ENCODE data around the gene MRPS9. TPM values are rescaled to one million over a fixed set of nuclear protein-coding genes. Genes with fewer than 3 reads are reported as not detected.
A peak's percentile ranks its signal among the peaks of the same experiment; 100 is the strongest.

MRPS9 gene
- 10 to 100 TPM; 12.7 to 17.5 (median 15.3) TPM for total RNA-seq

- TF ChIP-seq CTCF (IDR thresholded peaks at IDR 0.05) (no peak), EP300 (IDR thresholded peaks at IDR 0.05) (no peak), POLR2A (IDR thresholded peaks at IDR 0.05) (peak; percentile 43 to 44), POLR2AphosphoS5 (IDR thresholded peaks at IDR 0.05) (peak in 2 of 3 donors; percentile 10 to 15)
- Histone ChIP-seq H3K9me3 (no peaks in the 10 kb centered on the region), H3K36me3 (no peaks in the 10 kb centered on the region), H3K4me3 (peak within 1 kb of the TSS; percentile 91), H3K4me1 (peaks cover 19% of the 10 kb centered on the region), H3K27ac (peak within 1 kb of the TSS; percentile 73), H3K27me3 (no peaks in the 10 kb centered on the region)
- peak; percentile 98 to 99 for DNase-seq (ENCODE audit: low spot score in 2 of 2)
- WGBS = under 1% methylated on average over 34 of the region's 55 CpGs
These were observed at the start of gene MRPS9 for GRCh38 chr2:105037572-105038382. Gene MRPS9 (plus strand): TSS chr2:105038069. CDS start chr2:105038093, 24 bp downstream.

- TF ChIP-seq POLR2A (IDR thresholded peaks at IDR 0.05) = no peak
- no peak for TF ChIP-seq EP300 (IDR thresholded peaks at IDR 0.05)
- no peak for TF ChIP-seq POLR2AphosphoS5 (IDR thresholded peaks at IDR 0.05)
- no peak for TF ChIP-seq CTCF (IDR thresholded peaks at IDR 0.05)
These were observed 32.5 kb upstream of the MRPS9 start for GRCh38 chr2:105005181-105005951.

GRCh38 chr2:105007367-105007766 lies 30.5 kb upstream of the MRPS9 start:
- WGBS = 93% methylated on average over 1 of the region's 1 CpG
- no peaks in the 10 kb centered on the region for H3K9me3 ChIP-seq
- no peaks in the 10 kb centered on the region for H3K36me3 ChIP-seq
- H3K27me3 ChIP-seq = no peaks in the 10 kb centered on the region
- TF ChIP-seq EP300 (IDR thresholded peaks at IDR 0.05) = no peak
- TF ChIP-seq POLR2AphosphoS5 (IDR thresholded peaks at IDR 0.05) = no peak
- TF ChIP-seq POLR2A (IDR thresholded peaks at IDR 0.05) = no peak
- TF ChIP-seq CTCF (IDR thresholded peaks at IDR 0.05) = no peak
- H3K4me3 ChIP-seq = no peak overlapping the region
- no peak overlapping the region for H3K27ac ChIP-seq
- H3K4me1 ChIP-seq = no peaks in the 10 kb centered on the region
- no peak for DNase-seq (ENCODE audit: low spot score in 2 of 2)

More at GRCh38 chr2:105005181-105005951, 32.5 kb upstream of the MRPS9 start:
- WGBS = 67% methylated on average over 2 of the region's 2 CpGs
- H3K4me1 ChIP-seq = no peaks in the 10 kb centered on the region
- H3K9me3 ChIP-seq = no peaks in the 10 kb centered on the region
- no peaks in the 10 kb centered on the region for H3K36me3 ChIP-seq
- DNase-seq (ENCODE audit: low spot score in 2 of 2) = no peak
- no peaks in the 10 kb centered on the region for H3K27me3 ChIP-seq
- no peak overlapping the region for H3K4me3 ChIP-seq
- H3K27ac ChIP-seq = no peak overlapping the region

DNA sequence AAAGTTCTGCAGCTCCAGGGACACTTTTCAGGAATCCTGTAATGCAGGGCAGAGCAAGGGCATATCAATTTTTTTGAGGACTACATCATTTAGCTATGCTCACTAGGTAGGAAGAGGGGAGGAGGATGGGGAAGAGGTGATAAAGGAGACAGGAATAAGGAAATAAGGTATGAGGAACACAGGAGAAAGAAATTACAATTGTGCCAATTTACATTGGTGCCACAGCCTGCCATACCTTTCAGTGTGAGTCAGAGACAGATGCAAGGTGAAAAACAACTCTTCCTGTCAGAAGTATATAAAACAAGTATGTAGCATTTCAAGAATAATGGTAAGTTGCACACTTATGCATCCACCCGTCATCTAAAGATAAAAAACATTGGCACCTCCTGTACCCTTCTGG lies 5.4 kb upstream of the MRPS9 start:
- no peak overlapping the region for H3K27ac ChIP-seq
- no peaks in the 10 kb centered on the region for H3K36me3 ChIP-seq
- no peak for TF ChIP-seq EP300 (IDR thresholded peaks at IDR 0.05)
- no peak for TF ChIP-seq POLR2AphosphoS5 (IDR thresholded peaks at IDR 0.05)
- TF ChIP-seq CTCF (IDR thresholded peaks at IDR 0.05) = no peak
- TF ChIP-seq POLR2A (IDR thresholded peaks at IDR 0.05) = no peak
- H3K27me3 ChIP-seq = no peaks in the 10 kb centered on the region
- no peaks in the 10 kb centered on the region for H3K9me3 ChIP-seq
- no peak for DNase-seq (ENCODE audit: low spot score in 2 of 2)
- peaks cover 7% of the 10 kb centered on the region for H3K4me1 ChIP-seq
- no peak overlapping the region for H3K4me3 ChIP-seq
- 70% methylated on average over 1 of the region's 1 CpG for WGBS

GRCh38 chr2:105034170-105034569 lies 3.7 kb upstream of the MRPS9 start:
- DNase-seq (ENCODE audit: low spot score in 2 of 2) = no peak
- no peaks in the 10 kb centered on the region for H3K27me3 ChIP-seq
- H3K9me3 ChIP-seq = no peaks in the 10 kb centered on the region
- H3K27ac ChIP-seq = no peak overlapping the region
- peaks cover 17% of the 10 kb centered on the region for H3K4me1 ChIP-seq
- TF ChIP-seq POLR2A (IDR thresholded peaks at IDR 0.05) = no peak
- no peak for TF ChIP-seq POLR2AphosphoS5 (IDR thresholded peaks at IDR 0.05)
- no peak for TF ChIP-seq CTCF (IDR thresholded peaks at IDR 0.05)
- no peak for TF ChIP-seq EP300 (IDR thresholded peaks at IDR 0.05)
- no peaks in the 10 kb centered on the region for H3K36me3 ChIP-seq
- H3K4me3 ChIP-seq = no peak overlapping the region
- WGBS = 95% methylated on average over 1 of the region's 1 CpG

All from suprapubic skin (tissue), 4 donors.